GM12878 (cell line): ENCODE data around the gene CCNG1. TPM values are rescaled to one million over a fixed set of nuclear protein-coding genes. Genes with fewer than 3 reads are reported as not detected.

Experiments used
- CBX5 ChIP-seq: sonication (generic); IDR thresholded peaks from 2 replicates; pipeline ENCODE4 v1.6.1; 2016; ENCODE audit warnings: low read depth, moderate library complexity, mild to moderate bottlenecking, inconsistent platforms
- DPF2 ChIP-seq: fragments of 450-650 bp; IDR thresholded peaks from 2 replicates; pipeline ENCODE4 v1.6.1; 2017; ENCODE audit warnings: mild to moderate bottlenecking
- FOXM1 ChIP-seq: IDR thresholded peaks from 2 replicates; pipeline ENCODE4 v1.6.1; 2012; ENCODE audit warnings: low read depth, mild to moderate bottlenecking, inconsistent platforms, low read length, moderate library complexity
- IRF3 ChIP-seq: fragments of 450-650 bp; IDR thresholded peaks from 2 replicates; pipeline ENCODE4 v1.6.1; 2014; ENCODE audit warnings: mild to moderate bottlenecking
- MXI1 ChIP-seq: fragments of 150-350 bp; IDR thresholded peaks from 2 replicates; pipeline ENCODE4 v1.6.1; 2011; ENCODE audit warnings: low read depth, mild to moderate bottlenecking, inconsistent platforms, low read length, improper control_type of control experiment
- NFYB ChIP-seq: IDR thresholded peaks from 2 replicates; pipeline ENCODE4 v1.6.1; 2011; ENCODE audit warnings: low read depth, mild to moderate bottlenecking, low read length, improper control_type of control experiment, moderate library complexity; ENCODE audit not compliant: insufficient read depth
- PBX3 ChIP-seq: IDR thresholded peaks from 2 replicates; pipeline ENCODE4 v1.6.1; 2011; ENCODE audit warnings: mild to moderate bottlenecking, low read depth, low read length, moderate library complexity; ENCODE audit not compliant: insufficient replicate concordance
- SUPT20H ChIP-seq: IDR thresholded peaks from 2 replicates; pipeline ENCODE4 v1.6.1; 2011; ENCODE audit warnings: low read depth, mild to moderate bottlenecking, low read length, moderate library complexity, borderline replicate concordance; ENCODE audit not compliant: control insufficient read depth
- SUZ12 ChIP-seq: fragments of 200-600 bp; sonication (generic); IDR thresholded peaks from one replicate; pipeline ENCODE4 v1.6.1; 2018; ENCODE audit warnings: antibody characterized with exemption, mild to moderate bottlenecking; ENCODE audit not compliant: unreplicated experiment
- YY1 ChIP-seq: IDR thresholded peaks from 2 replicates; pipeline ENCODE4 v1.6.1; 2011; ENCODE audit warnings: low read depth, mild to moderate bottlenecking, low read length
- ZBED1 ChIP-seq: IDR thresholded peaks from 2 replicates; pipeline ENCODE4 v1.6.1; 2016; ENCODE audit warnings: borderline replicate concordance
- ZNF384 ChIP-seq: IDR thresholded peaks from 2 replicates; pipeline ENCODE4 v1.6.1; 2012; ENCODE audit warnings: low read depth, mild to moderate bottlenecking, low read length, improper control_type of control experiment, borderline replicate concordance
- polyA plus RNA-seq, 11 experiments: library from polyadenylated mRNA; depleted of rRNA in 4 of 11; unstranded in 6 of 11; stranded (reverse) in 5 of 11; fragments of >200 nt; fragmentation: Nextera tagmentation in 4 of 11; fragmentation: Illumina TruSeq in 1 of 11; extraction: Ambion mirVana in 4 of 11; extraction: Trizol in 1 of 11; gene quantifications; 1 replicate in 1 of 11; 2 replicates in 10 of 11; pipeline versions ENCODE4 v1.2.1 to v1.2.3, GENCODE V29; 2011 to 2016; ENCODE audit warnings: inconsistent platforms in 2 of 11, missing spikeins in 2 of 11, low read depth in 1 of 11
- total RNA-seq, 4 experiments: library from RNA; depleted of rRNA in 3 of 4; stranded (reverse); fragments of >200 nt in 3 of 4; fragmentation: Illumina TruSeq in 1 of 4; extraction: Trizol in 1 of 4; gene quantifications; 2 replicates each; pipeline versions ENCODE4 v1.2.1 to v1.2.3, GENCODE V29; 2013 to 2021
- TF ChIP-seq, protein P1 (sequence below): IDR thresholded peaks from 2 replicates; pipeline ENCODE4 v1.6.1; 2012; ENCODE audit warnings: low read depth, low read length, improper control_type of control experiment
- TF ChIP-seq, protein P2 (sequence below): IDR thresholded peaks from 2 replicates; pipeline ENCODE4 v1.6.1; 2012; ENCODE audit warnings: mild to moderate bottlenecking, low read depth, low read length
- TF ChIP-seq, protein P3 (sequence below): IDR thresholded peaks from 2 replicates; pipeline ENCODE4 v1.6.1; 2012; ENCODE audit warnings: improper control_type of control experiment, low read depth, low read length; ENCODE audit not compliant: insufficient replicate concordance

CCNG1 gene
- total and polyA plus RNA-seq, 10 of the 15 experiments (the other 5 are each of a cell fraction or from before 2014, with no cell fraction given), result 90.1 to 274 (median 200) TPM

DNA sequence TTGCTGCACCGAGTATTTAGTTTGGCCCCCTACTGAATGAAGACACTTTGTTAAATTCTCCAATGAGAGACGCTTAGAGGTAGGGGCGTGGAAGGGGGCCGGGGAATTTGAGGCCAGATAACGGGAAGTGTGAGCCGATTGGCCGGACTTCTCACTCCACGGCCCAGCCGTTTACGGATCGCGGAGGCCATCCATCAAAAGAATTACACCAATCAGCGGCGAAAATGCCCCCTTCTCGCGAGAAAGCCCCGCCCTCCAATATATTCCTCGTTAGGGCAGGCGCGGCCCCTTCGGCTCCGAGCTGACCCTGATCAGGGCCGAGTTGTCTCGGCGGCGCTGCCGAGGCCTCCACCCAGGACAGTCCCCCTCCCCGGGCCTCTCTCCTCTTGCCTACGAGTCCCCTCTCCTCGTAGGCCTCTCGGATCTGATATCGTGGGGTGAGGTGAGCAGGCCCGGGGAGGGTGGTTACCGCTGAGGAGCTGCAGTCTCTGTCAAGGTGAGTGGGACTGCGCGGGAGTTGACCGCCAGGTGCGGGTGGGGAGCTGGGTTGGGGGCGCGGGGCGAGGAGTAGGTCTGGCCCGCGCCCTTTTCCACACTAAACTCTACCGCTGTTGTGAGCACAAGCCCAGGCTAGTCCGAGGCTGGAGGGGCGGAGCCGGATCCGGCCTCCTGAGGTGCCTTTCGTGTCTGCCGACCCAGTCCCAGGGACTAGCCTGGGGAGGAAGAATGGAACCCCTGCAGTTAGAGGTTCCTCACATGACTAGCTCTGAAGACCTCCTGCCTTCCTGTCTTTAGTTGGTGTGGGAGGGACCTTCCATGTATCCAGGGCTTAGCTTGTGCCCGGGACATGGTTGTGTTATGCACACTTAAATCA is at the start of gene CCNG1 (continued):
- TF ChIP-seq IRF3, result peak; percentile 90
- TF ChIP-seq, protein P1, sequence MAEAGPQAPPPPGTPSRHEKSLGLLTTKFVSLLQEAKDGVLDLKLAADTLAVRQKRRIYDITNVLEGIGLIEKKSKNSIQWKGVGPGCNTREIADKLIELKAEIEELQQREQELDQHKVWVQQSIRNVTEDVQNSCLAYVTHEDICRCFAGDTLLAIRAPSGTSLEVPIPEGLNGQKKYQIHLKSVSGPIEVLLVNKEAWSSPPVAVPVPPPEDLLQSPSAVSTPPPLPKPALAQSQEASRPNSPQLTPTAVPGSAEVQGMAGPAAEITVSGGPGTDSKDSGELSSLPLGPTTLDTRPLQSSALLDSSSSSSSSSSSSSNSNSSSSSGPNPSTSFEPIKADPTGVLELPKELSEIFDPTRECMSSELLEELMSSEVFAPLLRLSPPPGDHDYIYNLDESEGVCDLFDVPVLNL, result 0 out of 2 replicates have a peak, but pooled peaks have one; percentile 30
- TF ChIP-seq NFYB, result peak; percentile 94
- peak; percentile 63; the same call in 1 of the 2 replicates for TF ChIP-seq MXI1
- TF ChIP-seq FOXM1, result 0 out of 2 replicates have a peak, but pooled peaks have one; percentile 4
- peak; percentile 93 for TF ChIP-seq DPF2
- TF ChIP-seq, protein P2, sequence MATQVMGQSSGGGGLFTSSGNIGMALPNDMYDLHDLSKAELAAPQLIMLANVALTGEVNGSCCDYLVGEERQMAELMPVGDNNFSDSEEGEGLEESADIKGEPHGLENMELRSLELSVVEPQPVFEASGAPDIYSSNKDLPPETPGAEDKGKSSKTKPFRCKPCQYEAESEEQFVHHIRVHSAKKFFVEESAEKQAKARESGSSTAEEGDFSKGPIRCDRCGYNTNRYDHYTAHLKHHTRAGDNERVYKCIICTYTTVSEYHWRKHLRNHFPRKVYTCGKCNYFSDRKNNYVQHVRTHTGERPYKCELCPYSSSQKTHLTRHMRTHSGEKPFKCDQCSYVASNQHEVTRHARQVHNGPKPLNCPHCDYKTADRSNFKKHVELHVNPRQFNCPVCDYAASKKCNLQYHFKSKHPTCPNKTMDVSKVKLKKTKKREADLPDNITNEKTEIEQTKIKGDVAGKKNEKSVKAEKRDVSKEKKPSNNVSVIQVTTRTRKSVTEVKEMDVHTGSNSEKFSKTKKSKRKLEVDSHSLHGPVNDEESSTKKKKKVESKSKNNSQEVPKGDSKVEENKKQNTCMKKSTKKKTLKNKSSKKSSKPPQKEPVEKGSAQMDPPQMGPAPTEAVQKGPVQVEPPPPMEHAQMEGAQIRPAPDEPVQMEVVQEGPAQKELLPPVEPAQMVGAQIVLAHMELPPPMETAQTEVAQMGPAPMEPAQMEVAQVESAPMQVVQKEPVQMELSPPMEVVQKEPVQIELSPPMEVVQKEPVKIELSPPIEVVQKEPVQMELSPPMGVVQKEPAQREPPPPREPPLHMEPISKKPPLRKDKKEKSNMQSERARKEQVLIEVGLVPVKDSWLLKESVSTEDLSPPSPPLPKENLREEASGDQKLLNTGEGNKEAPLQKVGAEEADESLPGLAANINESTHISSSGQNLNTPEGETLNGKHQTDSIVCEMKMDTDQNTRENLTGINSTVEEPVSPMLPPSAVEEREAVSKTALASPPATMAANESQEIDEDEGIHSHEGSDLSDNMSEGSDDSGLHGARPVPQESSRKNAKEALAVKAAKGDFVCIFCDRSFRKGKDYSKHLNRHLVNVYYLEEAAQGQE, result 0 out of 2 replicates have a peak, but pooled peaks have one; percentile 28
- no peak for TF ChIP-seq ZBED1
- TF ChIP-seq YY1, result peak; percentile 50; the same call in 1 of the 2 replicates
- TF ChIP-seq, protein P3, sequence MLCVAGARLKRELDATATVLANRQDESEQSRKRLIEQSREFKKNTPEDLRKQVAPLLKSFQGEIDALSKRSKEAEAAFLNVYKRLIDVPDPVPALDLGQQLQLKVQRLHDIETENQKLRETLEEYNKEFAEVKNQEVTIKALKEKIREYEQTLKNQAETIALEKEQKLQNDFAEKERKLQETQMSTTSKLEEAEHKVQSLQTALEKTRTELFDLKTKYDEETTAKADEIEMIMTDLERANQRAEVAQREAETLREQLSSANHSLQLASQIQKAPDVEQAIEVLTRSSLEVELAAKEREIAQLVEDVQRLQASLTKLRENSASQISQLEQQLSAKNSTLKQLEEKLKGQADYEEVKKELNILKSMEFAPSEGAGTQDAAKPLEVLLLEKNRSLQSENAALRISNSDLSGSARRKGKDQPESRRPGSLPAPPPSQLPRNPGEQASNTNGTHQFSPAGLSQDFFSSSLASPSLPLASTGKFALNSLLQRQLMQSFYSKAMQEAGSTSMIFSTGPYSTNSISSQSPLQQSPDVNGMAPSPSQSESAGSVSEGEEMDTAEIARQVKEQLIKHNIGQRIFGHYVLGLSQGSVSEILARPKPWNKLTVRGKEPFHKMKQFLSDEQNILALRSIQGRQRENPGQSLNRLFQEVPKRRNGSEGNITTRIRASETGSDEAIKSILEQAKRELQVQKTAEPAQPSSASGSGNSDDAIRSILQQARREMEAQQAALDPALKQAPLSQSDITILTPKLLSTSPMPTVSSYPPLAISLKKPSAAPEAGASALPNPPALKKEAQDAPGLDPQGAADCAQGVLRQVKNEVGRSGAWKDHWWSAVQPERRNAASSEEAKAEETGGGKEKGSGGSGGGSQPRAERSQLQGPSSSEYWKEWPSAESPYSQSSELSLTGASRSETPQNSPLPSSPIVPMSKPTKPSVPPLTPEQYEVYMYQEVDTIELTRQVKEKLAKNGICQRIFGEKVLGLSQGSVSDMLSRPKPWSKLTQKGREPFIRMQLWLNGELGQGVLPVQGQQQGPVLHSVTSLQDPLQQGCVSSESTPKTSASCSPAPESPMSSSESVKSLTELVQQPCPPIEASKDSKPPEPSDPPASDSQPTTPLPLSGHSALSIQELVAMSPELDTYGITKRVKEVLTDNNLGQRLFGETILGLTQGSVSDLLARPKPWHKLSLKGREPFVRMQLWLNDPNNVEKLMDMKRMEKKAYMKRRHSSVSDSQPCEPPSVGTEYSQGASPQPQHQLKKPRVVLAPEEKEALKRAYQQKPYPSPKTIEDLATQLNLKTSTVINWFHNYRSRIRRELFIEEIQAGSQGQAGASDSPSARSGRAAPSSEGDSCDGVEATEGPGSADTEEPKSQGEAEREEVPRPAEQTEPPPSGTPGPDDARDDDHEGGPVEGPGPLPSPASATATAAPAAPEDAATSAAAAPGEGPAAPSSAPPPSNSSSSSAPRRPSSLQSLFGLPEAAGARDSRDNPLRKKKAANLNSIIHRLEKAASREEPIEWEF, result no peak
- 0 out of 2 replicates have a peak, but pooled peaks have one; percentile 24 for TF ChIP-seq CBX5
- TF ChIP-seq ZNF384, result no peak
- peak; percentile 97 for TF ChIP-seq PBX3
- TF ChIP-seq SUZ12, result no peak
- no peak for TF ChIP-seq SUPT20H
